ENCODE data around the gene RHAG.

Gene RHAG

DNA sequence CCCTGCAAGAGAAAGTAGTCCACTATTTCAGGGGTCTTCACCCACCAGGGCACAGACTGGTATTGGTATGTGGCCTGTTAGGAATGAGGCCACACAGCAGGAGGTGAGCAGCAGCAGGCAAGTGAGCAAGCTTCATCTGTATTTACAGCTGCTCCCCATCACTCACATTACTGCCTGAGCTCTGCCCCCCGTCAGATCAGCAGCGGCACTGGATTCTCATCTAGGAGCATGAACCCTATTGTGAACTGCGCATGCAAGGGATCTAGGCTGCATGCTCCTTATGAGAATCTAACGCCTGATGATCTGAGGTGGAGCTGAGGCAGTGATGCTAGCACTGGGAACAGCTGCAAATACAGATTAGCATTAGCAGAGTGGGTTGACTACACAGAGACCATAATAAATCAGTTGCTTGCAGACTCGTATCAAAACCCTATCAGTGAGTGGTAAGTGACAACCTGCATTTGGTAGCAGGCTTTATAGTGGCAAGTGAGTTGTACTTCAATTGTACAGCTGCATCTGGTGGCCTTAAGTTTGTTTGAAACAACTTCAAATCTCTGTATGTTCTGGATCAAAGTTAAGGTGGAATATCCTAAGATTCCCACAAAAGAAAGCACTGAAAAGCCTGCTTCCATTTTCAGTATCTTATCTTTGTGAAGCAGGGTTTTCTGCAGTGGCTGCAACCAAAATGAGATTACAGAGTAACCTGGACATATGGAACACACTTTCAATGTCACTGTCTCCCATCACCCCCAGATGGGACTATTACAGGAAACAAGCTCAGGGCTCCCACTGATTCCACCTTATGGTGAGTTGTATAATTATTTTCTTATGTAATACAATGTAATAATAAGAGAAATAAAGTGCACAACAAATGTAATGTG is 73.4 kb downstream of the RHAG start:
- Mint-ChIP-seq H3K9me3 (no peaks in the 10 kb centered on the region), H3K4me3 (no peak overlapping the region), H3K36me3 (ENCODE audit: low read depth) (no peaks in the 10 kb centered on the region), H3K27ac (no peak overlapping the region), H3K4me1 (ENCODE audit: low read depth) (no peaks in the 10 kb centered on the region), H3K27me3 (peaks cover 15% of the 10 kb centered on the region)
- no peak for DNase-seq

DNA sequence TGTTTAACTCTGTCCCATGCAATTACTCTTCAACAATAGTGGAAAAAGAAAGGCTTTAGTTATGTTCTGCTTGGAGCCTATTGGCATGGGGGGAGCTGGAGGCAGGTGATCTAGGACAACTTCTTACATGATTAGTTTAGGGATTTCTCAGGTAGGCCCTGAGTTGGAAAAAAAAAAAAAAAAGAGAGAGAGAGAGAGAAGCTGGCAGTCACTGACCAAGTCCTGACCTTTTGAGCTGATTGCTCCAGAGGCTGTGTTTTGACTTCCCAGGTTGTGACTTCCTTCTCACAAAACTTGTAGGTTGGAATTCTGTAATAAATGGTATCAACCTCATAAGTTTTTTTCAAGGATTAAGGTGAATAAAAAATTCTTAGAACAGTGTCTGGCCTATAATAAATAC is 78.4 kb downstream of the RHAG start:
- H3K4me3 Mint-ChIP-seq = no peak overlapping the region
- H3K4me1 Mint-ChIP-seq (ENCODE audit: low read depth) = peaks cover 6% of the 10 kb centered on the region
- H3K9me3 Mint-ChIP-seq = no peaks in the 10 kb centered on the region
- no peak overlapping the region for H3K27ac Mint-ChIP-seq
- no peak for DNase-seq
- H3K36me3 Mint-ChIP-seq (ENCODE audit: low read depth) = no peaks in the 10 kb centered on the region
- peaks cover 14% of the 10 kb centered on the region for H3K27me3 Mint-ChIP-seq

- no peak overlapping the region for H3K4me3 Mint-ChIP-seq
- peaks cover 10% of the 10 kb centered on the region for H3K4me1 Mint-ChIP-seq (ENCODE audit: low read depth)
- H3K27me3 Mint-ChIP-seq = peaks cover 20% of the 10 kb centered on the region
- no peak for DNase-seq
- no peaks in the 10 kb centered on the region for H3K9me3 Mint-ChIP-seq
- no peak overlapping the region for H3K27ac Mint-ChIP-seq
- no peaks in the 10 kb centered on the region for H3K36me3 Mint-ChIP-seq (ENCODE audit: low read depth)
These were observed 79.5 kb downstream of the RHAG start for GRCh38 chr6:49557177-49557576.

- Mint-ChIP-seq H3K36me3 (ENCODE audit: low read depth) (no peaks in the 10 kb centered on the region), H3K9me3 (no peaks in the 10 kb centered on the region), H3K27ac (no peak overlapping the region), H3K4me3 (no peak overlapping the region), H3K4me1 (ENCODE audit: low read depth) (peaks cover 15% of the 10 kb centered on the region), H3K27me3 (peaks cover 24% of the 10 kb centered on the region)
- DNase-seq = no peak
These were observed 80.2 kb downstream of the RHAG start for GRCh38 chr6:49556429-49556837.

GRCh38 chr6:49555951-49556350 is 80.7 kb downstream of the RHAG start:
- no peaks in the 10 kb centered on the region for H3K9me3 Mint-ChIP-seq
- peaks cover 29% of the 10 kb centered on the region for H3K27me3 Mint-ChIP-seq
- no peaks in the 10 kb centered on the region for H3K36me3 Mint-ChIP-seq (ENCODE audit: low read depth)
- H3K4me3 Mint-ChIP-seq = no peak overlapping the region
- DNase-seq = no peak
- peaks cover 20% of the 10 kb centered on the region for H3K4me1 Mint-ChIP-seq (ENCODE audit: low read depth)
- H3K27ac Mint-ChIP-seq = no peak overlapping the region
